SK-N-SH (cell line): ENCODE data around the gene COX18. TPM values are rescaled to one million over a fixed set of nuclear protein-coding genes. Genes with fewer than 3 reads are reported as not detected.

Source experiments
- CTCF ChIA-PET: fragments of 300-600, 350-600 bp; formaldehyde crosslinking; extraction: SDS; loops from one replicate; lab custom pipeline; 2021; lab: Yijun Ruan, JAX
- POLR2A ChIA-PET: fragments of 350-600 bp; sonication (Branson Sonifier 250); formaldehyde crosslinking; extraction: SDS; loops from one replicate; lab custom pipeline; 2020; ENCODE audit warnings: antibody characterized with exemption, inconsistent platforms; lab: Yijun Ruan, JAX
- DNase-seq: peaks from one replicate; pipeline ENCODE4 v3.0.0; 2012
- H2AFZ ChIP-seq: fragments of 200-600 bp; sonication (generic); 2 replicates; pipeline ENCODE4 v1.8.1; 2016; ENCODE audit warnings: antibody characterized with exemption, mild to moderate bottlenecking, low read depth
- H3F3A ChIP-seq: fragments of 200-600 bp; sonication (generic); replicated peaks from 2 replicates; pipeline ENCODE3; 2016; ENCODE audit warnings: antibody characterized with exemption, mild to moderate bottlenecking; ENCODE audit not compliant: insufficient read depth
- H3K27ac ChIP-seq, 2 experiments: fragments of 200-500 bp in 1 of 2; fragments of 200-600 bp in 1 of 2; sonication (Bioruptor generic) in 1 of 2; sonication (generic), shearing (Covaris generic) in 1 of 2; 2 replicates each; pipeline versions ENCODE4 v1.5.1 to v1.6.1; 2014 to 2016; ENCODE audit warnings: low read depth in 2 of 2, inconsistent platforms in 1 of 2, low read length in 1 of 2, mild to moderate bottlenecking in 1 of 2, mixed read lengths in 1 of 2
- H3K27me3 ChIP-seq: fragments of 200-600 bp; sonication (generic), shearing (Covaris generic); 2 replicates; pipeline ENCODE4 v1.6.1; 2016; ENCODE audit warnings: mixed run types; ENCODE audit not compliant: insufficient read depth
- H3K36me3 ChIP-seq, 2 experiments: fragments of 200-500 bp in 1 of 2; fragments of 200-600 bp in 1 of 2; sonication (Bioruptor generic) in 1 of 2; sonication (generic) in 1 of 2; replicated peaks in 1 of 2; 2 replicates each; pipeline versions ENCODE3 to v1.5.1; 2014 to 2016; ENCODE audit warnings: low read length in 1 of 2, mild to moderate bottlenecking in 1 of 2; ENCODE audit not compliant: insufficient read depth in 2 of 2, control insufficient read depth in 1 of 2
- H3K4me1 ChIP-seq, 2 experiments: fragments of 200-500 bp in 1 of 2; fragments of 200-600 bp in 1 of 2; sonication (Bioruptor generic) in 1 of 2; sonication (generic), shearing (Covaris generic) in 1 of 2; 2 replicates each; pipeline versions ENCODE4 v1.5.1 to v1.6.1; 2014 to 2016; ENCODE audit warnings: low read depth in 1 of 2, low read length in 1 of 2, mixed run types in 1 of 2; ENCODE audit not compliant: insufficient read depth in 2 of 2, control insufficient read depth in 1 of 2
- H3K4me2 ChIP-seq: fragments of 200-600 bp; sonication (generic), shearing (Covaris generic); 2 replicates; pipeline ENCODE4 v1.6.1; 2017; ENCODE audit warnings: mixed run types
- H3K4me3 ChIP-seq, 2 experiments: fragments of 200-500 bp in 1 of 2; fragments of 200-600 bp in 1 of 2; sonication (Bioruptor generic) in 1 of 2; sonication (generic), shearing (Covaris generic) in 1 of 2; 2 replicates each; pipeline versions ENCODE4 v1.5.1 to v1.8.1; 2014 to 2016; ENCODE audit warnings: low read depth in 2 of 2, inconsistent platforms in 1 of 2, low read length in 1 of 2, mild to moderate bottlenecking in 1 of 2, mixed read lengths in 1 of 2, moderate library complexity in 1 of 2
- H3K79me2 ChIP-seq: fragments of 200-600 bp; sonication (generic); 2 replicates; pipeline ENCODE4 v1.8.1; 2017; ENCODE audit warnings: mild to moderate bottlenecking; ENCODE audit not compliant: insufficient read depth
- H3K9ac ChIP-seq: fragments of 200-600 bp; sonication (generic); 2 replicates; pipeline ENCODE4 v1.6.1; 2017; ENCODE audit warnings: mixed run types
- H3K9me2 ChIP-seq: fragments of 200-600 bp; sonication (generic); 2 replicates; pipeline ENCODE4 v1.6.1; 2017; ENCODE audit warnings: mixed run types
- H3K9me3 ChIP-seq: fragments of 200-600 bp; sonication (generic); 2 replicates; pipeline ENCODE4 v1.6.1; 2017; ENCODE audit warnings: mixed run types, mild to moderate bottlenecking, moderate library complexity
- H4K20me1 ChIP-seq: fragments of 200-600 bp; sonication (generic); 2 replicates; pipeline ENCODE4 v1.6.1; 2017; ENCODE audit warnings: mild to moderate bottlenecking, mixed run types; ENCODE audit not compliant: insufficient read depth
- CHD2 ChIP-seq: fragments of 150-350 bp; IDR thresholded peaks from 2 replicates; pipeline ENCODE4 v1.6.1; 2018; ENCODE audit warnings: low read length; ENCODE audit not compliant: partially characterized antibody
- ELF1 ChIP-seq: IDR thresholded peaks from 2 replicates; pipeline ENCODE4 v1.4.0; 2012
- EP300 ChIP-seq, 2 experiments: IDR thresholded peaks; 2 replicates each; pipeline versions ENCODE4 v1.4.0 to v1.6.1; 2012; ENCODE audit warnings: borderline replicate concordance in 1 of 2, low read depth in 1 of 2, low read length in 1 of 2
- EZH2phosphoT487 ChIP-seq: fragments of 200-600 bp; sonication (generic); IDR thresholded peaks from 2 replicates; pipeline ENCODE4 v1.6.1; 2017; ENCODE audit warnings: low read depth, mixed run types, mild to moderate bottlenecking, antibody characterized with exemption, moderate library complexity, borderline replicate concordance
- FOXM1 ChIP-seq: IDR thresholded peaks from 2 replicates; pipeline ENCODE4 v1.4.0; 2012; ENCODE audit warnings: low read depth, mild to moderate bottlenecking
- GABPA ChIP-seq: IDR thresholded peaks from 2 replicates; pipeline ENCODE4 v1.4.0; 2012; ENCODE audit warnings: low read depth, mild to moderate bottlenecking
- JUND ChIP-seq: IDR thresholded peaks from 2 replicates; pipeline ENCODE4 v1.4.0; 2012
- MEF2A ChIP-seq: IDR thresholded peaks from 2 replicates; pipeline ENCODE4 v1.4.0; 2012; ENCODE audit warnings: low read depth, borderline replicate concordance
- MXI1 ChIP-seq: IDR thresholded peaks from 2 replicates; pipeline ENCODE4 v1.6.1; 2012; ENCODE audit warnings: mild to moderate bottlenecking, low read depth, low read length, improper control_type of control experiment
- RAD21 ChIP-seq: IDR thresholded peaks from 2 replicates; pipeline ENCODE4 v1.6.1; 2012; ENCODE audit warnings: mild to moderate bottlenecking, low read length
- RCOR1 ChIP-seq: fragments of 150-350 bp; IDR thresholded peaks from 2 replicates; pipeline ENCODE4 v1.6.1; 2017; ENCODE audit warnings: antibody characterized with exemption, low read length
- RXRA ChIP-seq: IDR thresholded peaks from 2 replicates; pipeline ENCODE4 v1.4.0; 2012; ENCODE audit warnings: low read depth, mild to moderate bottlenecking, borderline replicate concordance
- WGBS: methylation state at CpG from one replicate; pipeline ENCODE4 v1.1.6; 2017; ENCODE audit warnings: low lambda C conversion rate; 5-methylcytosine and 5-hydroxymethylcytosine counted together
- polyA plus RNA-seq, 3 experiments: library from polyadenylated mRNA; depleted of rRNA; stranded (reverse); fragments of >200 nt; gene quantifications; 2 replicates each; pipeline ENCODE4 v1.2.3, GENCODE V29; 2012
- TF ChIP-seq, protein P1 (sequence below): IDR thresholded peaks from 2 replicates; pipeline ENCODE4 v1.4.0; 2012; ENCODE audit warnings: low read depth
- TF ChIP-seq, protein P2 (sequence below): IDR thresholded peaks from 2 replicates; pipeline ENCODE4 v1.6.1; 2012; ENCODE audit warnings: mild to moderate bottlenecking, low read depth, low read length, moderate library complexity

Gene COX18
- polyA plus RNA-seq, 1 of the 3 experiments (the other 2 are of a cell fraction): 7.7 TPM

DNA sequence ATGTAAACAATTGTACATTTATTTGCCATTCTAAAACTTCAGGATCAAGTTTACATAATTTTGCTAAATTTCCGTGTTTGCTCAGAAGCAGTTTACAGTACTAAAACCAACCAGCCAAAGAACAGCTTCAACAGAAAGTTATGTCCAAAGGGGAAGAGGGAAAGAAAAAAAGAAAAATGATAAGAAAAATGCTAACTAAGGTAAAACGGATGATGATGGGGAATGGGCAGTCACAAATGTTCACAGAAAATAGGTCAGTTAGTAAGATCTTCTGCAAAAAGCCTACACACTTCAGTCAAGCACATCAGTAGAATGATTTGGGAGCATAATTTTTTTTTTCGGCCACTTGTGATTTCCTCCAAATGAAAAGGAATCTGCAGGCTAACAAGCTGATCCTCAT, 6.3 kb upstream of the COX18 start:
- DNase-seq: no peak
- TF ChIP-seq MEF2A (no peak), EP300 (IDR thresholded peaks at IDR 0.05; ENCODE audit: borderline replicate concordance in 1 of 2, low read depth in 1 of 2, low read length in 1 of 2) (no peak), CHD2 (no peak), FOXM1 (no peak), ELF1 (no peak), RAD21 (no peak), JUND (no peak), MXI1 (no peak), RXRA (no peak), RCOR1 (no peak)
- TF ChIP-seq, protein P1, sequence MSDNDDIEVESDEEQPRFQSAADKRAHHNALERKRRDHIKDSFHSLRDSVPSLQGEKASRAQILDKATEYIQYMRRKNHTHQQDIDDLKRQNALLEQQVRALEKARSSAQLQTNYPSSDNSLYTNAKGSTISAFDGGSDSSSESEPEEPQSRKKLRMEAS: no peak
- TF ChIP-seq, protein P2, sequence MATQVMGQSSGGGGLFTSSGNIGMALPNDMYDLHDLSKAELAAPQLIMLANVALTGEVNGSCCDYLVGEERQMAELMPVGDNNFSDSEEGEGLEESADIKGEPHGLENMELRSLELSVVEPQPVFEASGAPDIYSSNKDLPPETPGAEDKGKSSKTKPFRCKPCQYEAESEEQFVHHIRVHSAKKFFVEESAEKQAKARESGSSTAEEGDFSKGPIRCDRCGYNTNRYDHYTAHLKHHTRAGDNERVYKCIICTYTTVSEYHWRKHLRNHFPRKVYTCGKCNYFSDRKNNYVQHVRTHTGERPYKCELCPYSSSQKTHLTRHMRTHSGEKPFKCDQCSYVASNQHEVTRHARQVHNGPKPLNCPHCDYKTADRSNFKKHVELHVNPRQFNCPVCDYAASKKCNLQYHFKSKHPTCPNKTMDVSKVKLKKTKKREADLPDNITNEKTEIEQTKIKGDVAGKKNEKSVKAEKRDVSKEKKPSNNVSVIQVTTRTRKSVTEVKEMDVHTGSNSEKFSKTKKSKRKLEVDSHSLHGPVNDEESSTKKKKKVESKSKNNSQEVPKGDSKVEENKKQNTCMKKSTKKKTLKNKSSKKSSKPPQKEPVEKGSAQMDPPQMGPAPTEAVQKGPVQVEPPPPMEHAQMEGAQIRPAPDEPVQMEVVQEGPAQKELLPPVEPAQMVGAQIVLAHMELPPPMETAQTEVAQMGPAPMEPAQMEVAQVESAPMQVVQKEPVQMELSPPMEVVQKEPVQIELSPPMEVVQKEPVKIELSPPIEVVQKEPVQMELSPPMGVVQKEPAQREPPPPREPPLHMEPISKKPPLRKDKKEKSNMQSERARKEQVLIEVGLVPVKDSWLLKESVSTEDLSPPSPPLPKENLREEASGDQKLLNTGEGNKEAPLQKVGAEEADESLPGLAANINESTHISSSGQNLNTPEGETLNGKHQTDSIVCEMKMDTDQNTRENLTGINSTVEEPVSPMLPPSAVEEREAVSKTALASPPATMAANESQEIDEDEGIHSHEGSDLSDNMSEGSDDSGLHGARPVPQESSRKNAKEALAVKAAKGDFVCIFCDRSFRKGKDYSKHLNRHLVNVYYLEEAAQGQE: no peak

DNA sequence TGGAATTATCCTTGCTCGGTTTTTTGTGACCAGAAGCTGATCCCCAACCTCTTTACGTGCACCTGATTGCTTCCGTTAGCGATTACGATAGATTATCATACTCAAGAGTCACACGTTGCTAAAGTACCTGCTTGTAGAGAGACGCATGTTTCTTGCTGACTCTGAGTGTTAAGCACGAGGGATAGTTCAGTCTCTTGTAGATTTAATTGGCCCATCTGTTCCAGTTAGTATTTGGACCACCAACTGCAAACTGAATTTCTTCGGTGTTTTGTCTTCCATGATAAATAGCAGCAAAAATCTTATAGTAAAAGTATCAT, 516 bp upstream of the COX18 start:
- Histone ChIP-seq H2AFZ (peak overlapping the region; percentile 90), H3K9ac (peak overlapping the region; percentile 81), H4K20me1 (no peaks in the 10 kb centered on the region), H3F3A (peaks cover 35% of the 10 kb centered on the region), H3K4me1 (peaks cover 0 to 4% of the 10 kb centered on the region in 2 experiments; a peak in 2 of 4 replicates), H3K79me2 (peaks cover 30% of the 10 kb centered on the region), H3K9me3 (no peaks in the 10 kb centered on the region), H3K4me2 (peak overlapping the region; percentile 92), H3K9me2 (no peaks in the 10 kb centered on the region), H3K27ac (peak overlapping the region; percentile 86 to 87), H3K4me3 (peak overlapping the region; percentile 72 to 92), H3K27me3 (no peaks in the 10 kb centered on the region), H3K36me3 (peaks cover 34 to 48% of the 10 kb centered on the region in 2 experiments)
- TF ChIP-seq ELF1 (no peak), GABPA (no peak), EZH2phosphoT487 (no peak)
- WGBS: 11% methylated on average over 9 of the region's 9 CpGs
- CTCF ChIA-PET: interaction anchor here (0.9 to 2.4 kb wide), 4 partner anchors 24 to 190 kb away, joined by 3 to 7 read pairs (median 3); no protein-coding TSS in a partner anchor
- DNase-seq: no peak
- POLR2A ChIA-PET: interaction anchor here (0.6 to 0.8 kb wide), 2 partner anchors 9 to 190 kb away, joined by 3 read pairs; no protein-coding TSS in a partner anchor

More for the DNA sequence above, 6.3 kb upstream of the COX18 start:
- no peaks in the 10 kb centered on the region; a peak in 1 of 4 replicates for H3K4me1 ChIP-seq
- H3F3A ChIP-seq: peaks cover 26% of the 10 kb centered on the region
- no peak overlapping the region for H3K27ac ChIP-seq
- H3K27me3 ChIP-seq: no peaks in the 10 kb centered on the region
- H4K20me1 ChIP-seq: no peaks in the 10 kb centered on the region
- peaks cover 72% of the 10 kb centered on the region in 2 experiments for H3K36me3 ChIP-seq
- H3K4me3 ChIP-seq: no peak overlapping the region
- H3K4me2 ChIP-seq: no peak overlapping the region
- 96% methylated on average over 3 of the region's 3 CpGs for whole genome bisulfite sequencing
- H2AFZ ChIP-seq: no peak overlapping the region
- no peaks in the 10 kb centered on the region for H3K9me3 ChIP-seq
- H3K9ac ChIP-seq: no peak overlapping the region
- CTCF ChIA-PET: no interaction called here
- H3K79me2 ChIP-seq: peaks cover 7% of the 10 kb centered on the region
- H3K9me2 ChIP-seq: no peaks in the 10 kb centered on the region
- POLR2A ChIA-PET: no interaction called here
